Right atrium auricular region (tissue), 2 donors: ENCODE measurements around the gene MAP3K8. TPM values are rescaled to one million over a fixed set of nuclear protein-coding genes. Genes with fewer than 3 reads are reported as not detected.

Source experiments
- DNase-seq: peaks from one replicate; pipeline ENCODE4 v3.0.0-alpha.2; 2019; ENCODE audit warnings: low spot score
- H3K27ac ChIP-seq, 2 donors: fragments of 200-600 bp; sonication (generic); 1 replicate in 1 of 2; 2 replicates in 1 of 2; pipeline ENCODE4 v1.5.1; 2016 to 2019
- H3K27me3 ChIP-seq, 2 donors: fragments of 200-600 bp; sonication (generic); one replicate each; pipeline versions ENCODE4 v1.5.1 to v1.6.0; 2017 to 2019
- H3K36me3 ChIP-seq: fragments of 200-600 bp; sonication (generic); one replicate; pipeline ENCODE4 v1.5.1; 2016
- H3K4me1 ChIP-seq, 2 donors: fragments of 200-600 bp; sonication (generic); one replicate each; pipeline versions ENCODE4 v1.5.1 to v1.6.0; 2017 to 2019
- H3K4me3 ChIP-seq, 2 donors: fragments of 200-600 bp; sonication (generic); 1 replicate in 1 of 2; 2 replicates in 1 of 2; pipeline ENCODE4 v1.5.1; 2017 to 2019; ENCODE audit warnings: mild to moderate bottlenecking in 1 of 2, moderate library complexity in 1 of 2
- H3K9me3 ChIP-seq, 2 donors: fragments of 200-600 bp; sonication (generic); one replicate each; pipeline ENCODE4 v1.5.1; 2019
- CTCF ChIP-seq, 2 donors: fragments of 200-600 bp; sonication (generic); IDR thresholded peaks; one replicate each; pipeline ENCODE4 v1.5.1; 2019; ENCODE audit warnings: antibody characterized with exemption in 2 of 2
- total RNA-seq, 2 donors: library from RNA; depleted of rRNA; stranded (reverse); fragments of >200 nt; gene quantifications; one replicate each; pipeline ENCODE4 v1.1.0, GENCODE V29; 2016

Gene MAP3K8
- total RNA-seq, 2 donors from 2014 or later = 10.6 to 18.9 TPM

DNA sequence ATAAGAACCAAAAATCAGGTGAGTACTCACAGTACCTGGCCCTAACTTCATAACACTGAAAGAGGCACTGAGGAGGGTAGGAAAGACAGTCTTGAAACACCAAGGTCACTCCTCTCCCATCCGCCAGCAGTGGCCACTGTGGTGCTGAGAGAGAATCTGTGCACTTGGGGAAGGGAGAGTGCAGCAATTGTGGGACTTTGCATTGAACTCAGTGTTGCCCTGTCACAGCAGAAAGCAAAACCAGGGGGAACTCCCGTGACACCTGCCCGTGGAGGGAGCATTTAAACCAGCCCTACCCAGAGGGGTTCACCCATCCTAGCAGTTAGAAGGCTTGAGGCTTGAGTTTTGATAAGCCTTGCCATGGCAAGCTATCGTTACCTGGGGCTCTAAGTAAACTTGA lies 35.2 kb upstream of the MAP3K8 start:
- Histone ChIP-seq H3K9me3 (no peaks in the 10 kb centered on the region), H3K36me3 (no peaks in the 10 kb centered on the region)
- no peak for TF ChIP-seq CTCF (IDR thresholded peaks at IDR 0.05)

DNA sequence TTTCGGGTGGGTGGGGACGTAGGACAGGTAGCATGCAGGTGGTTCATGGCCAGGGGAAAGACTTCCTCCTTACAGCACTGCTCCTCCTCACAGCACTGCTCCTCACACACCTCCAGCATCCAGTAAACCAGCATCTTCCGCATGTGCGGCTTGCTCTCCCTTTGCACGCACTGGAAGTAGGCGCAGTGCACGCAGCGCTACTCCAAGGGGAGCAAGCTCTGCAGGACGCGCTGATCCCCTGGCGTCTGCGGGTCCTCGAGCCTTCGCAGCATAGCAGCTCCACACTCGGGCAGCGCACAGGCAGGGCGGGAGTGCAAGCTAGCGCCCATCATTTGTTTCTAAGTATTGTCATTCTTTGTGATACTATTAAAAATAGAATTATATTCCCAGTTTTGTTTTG lies 30.5 kb upstream of the MAP3K8 start:
- TF ChIP-seq CTCF (IDR thresholded peaks at IDR 0.05) = no peak
- no peak for DNase-seq
- Histone ChIP-seq H3K4me1 (no peaks in the 10 kb centered on the region), H3K4me3 (no peak overlapping the region), H3K27ac (no peak overlapping the region), H3K9me3 (peaks cover 0 to 9% of the 10 kb centered on the region in 2 donors), H3K27me3 (no peaks in the 10 kb centered on the region), H3K36me3 (no peaks in the 10 kb centered on the region)

More for the DNA sequence above, 35.2 kb upstream of the MAP3K8 start:
- no peak for DNase-seq
- H3K4me1 ChIP-seq = peaks cover 0 to 8% of the 10 kb centered on the region in 2 donors
- H3K27me3 ChIP-seq = no peaks in the 10 kb centered on the region
- H3K4me3 ChIP-seq = no peak overlapping the region
- H3K27ac ChIP-seq = no peak overlapping the region

DNA sequence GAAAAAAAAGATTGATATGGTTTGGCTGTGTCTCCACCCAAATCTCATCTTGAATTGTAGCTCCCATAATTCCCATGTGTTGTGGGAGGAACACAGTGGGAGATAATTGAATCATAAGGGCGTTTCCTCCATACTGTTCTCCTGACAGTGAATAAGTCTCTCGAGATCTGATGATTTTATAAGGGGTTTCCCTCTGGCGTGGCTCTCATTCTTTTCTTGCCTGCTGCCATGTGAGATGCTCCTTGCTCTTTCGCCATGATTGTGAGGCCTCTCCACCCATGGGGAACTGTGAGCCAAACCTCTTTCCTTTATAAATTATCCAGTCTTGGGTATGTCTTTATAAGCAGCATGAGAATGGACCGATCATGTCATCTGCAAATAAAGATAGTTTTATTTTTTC lies 29.4 kb upstream of the MAP3K8 start:
- Histone ChIP-seq H3K4me1 (no peaks in the 10 kb centered on the region), H3K36me3 (no peaks in the 10 kb centered on the region), H3K27ac (no peak overlapping the region), H3K4me3 (no peak overlapping the region), H3K27me3 (no peaks in the 10 kb centered on the region), H3K9me3 (peaks cover 0 to 9% of the 10 kb centered on the region in 2 donors)
- no peak for DNase-seq
- no peak for TF ChIP-seq CTCF (IDR thresholded peaks at IDR 0.05)

- no peak overlapping the region for H3K4me3 ChIP-seq
- no peaks in the 10 kb centered on the region for H3K9me3 ChIP-seq
- peaks cover 0 to 3% of the 10 kb centered on the region in 2 donors for H3K4me1 ChIP-seq
- DNase-seq = no peak
- no peak overlapping the region for H3K27ac ChIP-seq
- no peak for TF ChIP-seq CTCF (IDR thresholded peaks at IDR 0.05)
- H3K36me3 ChIP-seq = no peaks in the 10 kb centered on the region
- no peaks in the 10 kb centered on the region for H3K27me3 ChIP-seq
Measured at GRCh38 chr10:30411263-30411662, 22.7 kb upstream of the MAP3K8 start.

DNA sequence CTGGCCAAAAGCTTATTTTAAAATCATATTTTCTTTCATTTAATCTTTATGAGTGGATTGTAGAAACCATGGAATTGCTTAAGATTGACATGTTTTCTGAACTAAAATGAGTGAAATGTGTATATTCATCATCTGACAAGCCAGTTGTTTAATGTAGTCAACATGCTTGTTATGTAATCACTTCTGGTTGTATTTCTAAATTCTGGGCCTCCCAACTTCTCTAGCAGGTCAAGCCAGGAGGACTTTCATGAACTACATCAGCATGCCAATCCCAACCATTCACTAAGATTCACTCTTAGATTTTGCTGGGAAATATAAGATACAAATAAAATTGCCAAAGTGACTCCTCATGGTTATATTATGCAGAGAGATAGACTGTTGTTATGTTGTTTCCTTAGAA lies 21.1 kb upstream of the MAP3K8 start:
- DNase-seq = no peak
- H3K36me3 ChIP-seq = no peaks in the 10 kb centered on the region
- no peaks in the 10 kb centered on the region for H3K27me3 ChIP-seq
- TF ChIP-seq CTCF (IDR thresholded peaks at IDR 0.05) = no peak
- H3K27ac ChIP-seq = no peak overlapping the region
- no peaks in the 10 kb centered on the region for H3K9me3 ChIP-seq
- H3K4me1 ChIP-seq = peaks cover 0 to 3% of the 10 kb centered on the region in 2 donors
- no peak overlapping the region for H3K4me3 ChIP-seq

DNA sequence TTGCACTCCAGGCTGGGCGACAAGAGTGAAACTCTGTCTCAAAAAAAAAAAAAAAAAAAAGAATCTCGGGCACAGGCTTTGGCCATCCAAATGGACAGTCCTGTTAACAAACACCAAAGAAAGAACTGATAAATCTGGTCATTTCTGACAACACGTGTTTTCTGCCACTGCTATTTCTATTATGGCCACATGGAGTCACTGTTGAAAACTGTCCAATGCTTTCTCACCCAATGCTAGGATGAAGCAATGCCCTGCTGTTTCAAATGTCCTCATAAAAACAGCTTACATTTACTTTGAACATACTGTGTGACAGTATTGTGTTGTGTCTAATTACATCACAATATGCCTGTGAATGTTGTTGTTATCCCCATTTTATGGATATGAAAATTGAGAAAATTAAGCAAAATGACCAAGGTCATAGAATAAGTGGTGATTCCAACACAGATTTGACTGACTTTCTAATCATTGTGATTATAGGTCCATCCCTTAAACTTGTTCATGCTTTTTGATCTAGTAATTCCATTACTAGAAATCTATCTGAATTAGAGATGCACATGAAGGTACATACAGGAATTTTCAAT lies 19.9 kb upstream of the MAP3K8 start:
- H3K27ac ChIP-seq = no peak overlapping the region
- H3K4me1 ChIP-seq = peaks cover 0 to 3% of the 10 kb centered on the region in 2 donors
- no peaks in the 10 kb centered on the region for H3K27me3 ChIP-seq
- TF ChIP-seq CTCF (IDR thresholded peaks at IDR 0.05) = peak; percentile 75 to 81
- no peaks in the 10 kb centered on the region for H3K9me3 ChIP-seq
- H3K36me3 ChIP-seq = no peaks in the 10 kb centered on the region
- DNase-seq = no peak
- H3K4me3 ChIP-seq = no peak overlapping the region
